CD14-positive monocyte (primary cell): ENCODE data around the gene ZIC5. TPM values are rescaled to one million over a fixed set of nuclear protein-coding genes. Genes with fewer than 3 reads are reported as not detected.
A peak's percentile ranks its signal among the peaks of the same experiment; 100 is the strongest.

Source experiments
- DNase-seq, 3 donors: peaks; one replicate each; pipeline ENCODE4 v3.0.0-alpha.2; 2011 to 2022
- H2AFZ ChIP-seq: 2 replicates; pipeline ENCODE4 v1.6.0; 2012; ENCODE audit warnings: mild to moderate bottlenecking, low read depth, low read length, inconsistent platforms; ENCODE audit not compliant: insufficient read depth, poor library complexity, severe bottlenecking
- H3K27ac ChIP-seq, 2 donors: 1 replicate in 1 of 2; 2 replicates in 1 of 2; pipeline ENCODE4 v1.5.1; 2012 to 2013; ENCODE audit warnings: low read length in 2 of 2, control low read depth in 1 of 2, inconsistent platforms in 1 of 2, low read depth in 1 of 2, mild to moderate bottlenecking in 1 of 2
- H3K27me3 ChIP-seq, 2 donors: one replicate each; pipeline versions ENCODE4 v1.6.0 to v1.6.1; 2011 to 2013; ENCODE audit warnings: low read length in 2 of 2; ENCODE audit not compliant: control insufficient read depth in 2 of 2, insufficient read depth in 2 of 2
- H3K36me3 ChIP-seq, 2 donors: replicated peaks in 1 of 2; 1 replicate in 1 of 2; 2 replicates in 1 of 2; pipeline versions ENCODE4 v1.5.1 to v1.6.1; 2012 to 2013; ENCODE audit warnings: low read length in 2 of 2, control low read depth in 1 of 2, inconsistent platforms in 1 of 2, mild to moderate bottlenecking in 1 of 2; ENCODE audit not compliant: insufficient read depth in 2 of 2, control insufficient read depth in 1 of 2
- H3K4me1 ChIP-seq, 2 donors: 1 replicate in 1 of 2; 2 replicates in 1 of 2; pipeline versions ENCODE4 v1.5.1 to v1.6.1; 2012 to 2013; ENCODE audit warnings: low read length in 2 of 2, control low read depth in 1 of 2, inconsistent platforms in 1 of 2, mild to moderate bottlenecking in 1 of 2, moderate library complexity in 1 of 2; ENCODE audit not compliant: insufficient read depth in 2 of 2, control insufficient read depth in 1 of 2
- H3K4me2 ChIP-seq: replicated peaks from 2 replicates; pipeline ENCODE3; 2012; ENCODE audit warnings: low read length, moderate library complexity, mild to moderate bottlenecking; ENCODE audit not compliant: poor library complexity, severe bottlenecking; ENCODE audit errors: extremely low read depth
- H3K4me3 ChIP-seq, 3 experiments: fragments of 200-600 bp in 1 of 3; sonication (generic) in 1 of 3; replicated peaks in 1 of 3; 1 replicate in 2 of 3; 2 replicates in 1 of 3; pipeline ENCODE4 v1.5.1; 2011 to 2013; ENCODE audit warnings: low read length in 3 of 3, mild to moderate bottlenecking in 3 of 3, control low read depth in 2 of 3, low read depth in 2 of 3, inconsistent platforms in 1 of 3, moderate library complexity in 1 of 3
- H3K79me2 ChIP-seq: 2 replicates; pipeline ENCODE4 v1.6.0; 2012; ENCODE audit warnings: mild to moderate bottlenecking, control low read depth, inconsistent platforms, low read length, moderate library complexity; ENCODE audit not compliant: insufficient read depth
- H3K9ac ChIP-seq: 2 replicates; pipeline ENCODE4 v1.6.0; 2017; ENCODE audit warnings: low read length, mild to moderate bottlenecking; ENCODE audit not compliant: insufficient read depth, poor library complexity, severe bottlenecking
- H3K9me3 ChIP-seq, 2 donors: replicated peaks in 1 of 2; 1 replicate in 1 of 2; 2 replicates in 1 of 2; pipeline versions ENCODE4 v1.5.1 to v1.6.1; 2012 to 2013; ENCODE audit warnings: low read length in 2 of 2, control low read depth in 1 of 2; ENCODE audit not compliant: control insufficient read depth in 1 of 2, insufficient read depth in 1 of 2
- H4K20me1 ChIP-seq: 2 replicates; pipeline ENCODE4 v1.6.0; 2012; ENCODE audit warnings: mild to moderate bottlenecking, low read length, control low read depth, moderate library complexity; ENCODE audit not compliant: insufficient read depth
- H3K27ac Mint-ChIP-seq, 7 donors: one replicate each; pipeline ENCODE4 v1.8.0; 2020; ENCODE audit warnings: mild to moderate bottlenecking in 7 of 7, mixed read lengths in 7 of 7, moderate library complexity in 6 of 7, inconsistent platforms in 2 of 7
- H3K27me3 Mint-ChIP-seq, 3 donors: one replicate each; pipeline ENCODE4 v1.8.0; 2021 to 2022; ENCODE audit warnings: low read depth in 3 of 3, mild to moderate bottlenecking in 3 of 3, mixed read lengths in 3 of 3, moderate library complexity in 3 of 3, inconsistent platforms in 1 of 3
- H3K36me3 Mint-ChIP-seq, 2 donors: one replicate each; pipeline ENCODE4 v1.8.0; 2020; ENCODE audit warnings: mixed read lengths in 2 of 2, inconsistent platforms in 1 of 2, mild to moderate bottlenecking in 1 of 2
- H3K4me1 Mint-ChIP-seq: one replicate; pipeline ENCODE4 v1.8.0; 2020; ENCODE audit warnings: mild to moderate bottlenecking, mixed read lengths
- H3K4me3 Mint-ChIP-seq, 2 donors: one replicate each; pipeline ENCODE4 v1.8.0; 2020; ENCODE audit warnings: mild to moderate bottlenecking in 2 of 2, mixed read lengths in 2 of 2, moderate library complexity in 1 of 2
- H3K9me3 Mint-ChIP-seq, 7 donors: one replicate each; pipeline ENCODE4 v1.8.0; 2020 to 2022; ENCODE audit warnings: mixed read lengths in 7 of 7, mild to moderate bottlenecking in 6 of 7, moderate library complexity in 6 of 7, inconsistent platforms in 2 of 7
- CTCF ChIP-seq: fragments of 200-600 bp; IDR thresholded peaks from one replicate; pipeline ENCODE4 v1.8.0; 2022; ENCODE audit warnings: antibody characterized with exemption, mild to moderate bottlenecking
- WGBS: methylation state at CpG from one replicate; pipeline ENCODE4 v1.1.5; 2013; ENCODE audit warnings: missing lambda C conversion rate; ENCODE audit not compliant: insufficient coverage; 5-methylcytosine and 5-hydroxymethylcytosine counted together
- intact Hi-C, 2 donors: fragments of 100-400 bp; cut with micrococcal nuclease; formaldehyde crosslinking; loops; one replicate each; pipeline versions ENCODE4 v1.15.0 to v1.15.1; 2023
- polyA plus RNA-seq, 3 donors: library from polyadenylated mRNA; depleted of rRNA in 1 of 3; unstranded in 2 of 3; stranded (reverse) in 1 of 3; fragments of 300-500 nt in 2 of 3; fragments of >200 nt in 1 of 3; fragmentation: Illumina TruSeq in 2 of 3; gene quantifications; 1 replicate in 2 of 3; 2 replicates in 1 of 3; pipeline ENCODE4 v1.2.3, GENCODE V29; 2012 to 2021

ZIC5 gene
- polyA plus RNA-seq, 3 donors = not detected

- Mint-ChIP-seq H3K27me3 (peaks cover 81 to 92% (median 82%) of the 10 kb centered on the region in 3 donors), H3K36me3 (peaks cover 5 to 12% of the 10 kb centered on the region in 2 donors), H3K4me3 (peak overlapping the region in 1 of 2 donors; percentile 83), H3K4me1 (peaks cover 16% of the 10 kb centered on the region), H3K9me3 (peaks cover 0 to 44% (median 18%) of the 10 kb centered on the region in 7 donors), H3K27ac (no peak overlapping the region)
- Histone ChIP-seq H3K4me3 (no peak overlapping the region), H3K36me3 (no peaks in the 10 kb centered on the region), H3K9ac (no peak overlapping the region), H3K27ac (no peak overlapping the region), H3K79me2 (no peaks in the 10 kb centered on the region), H3K4me1 (peaks cover 2 to 10% of the 10 kb centered on the region in 2 donors), H3K4me2 (no peak overlapping the region), H4K20me1 (no peaks in the 10 kb centered on the region), H3K27me3 (peaks cover 83 to 88% of the 10 kb centered on the region in 2 donors), H3K9me3 (peaks cover 8 to 50% of the 10 kb centered on the region in 2 donors), H2AFZ (no peak overlapping the region)
- intact Hi-C loops = no loop called here
- TF ChIP-seq CTCF = no peak
- no peak for DNase-seq
- 2% methylated on average over 109 of the region's 118 CpGs for WGBS
Observed at GRCh38 chr13:99970651-99971575, 654 bp downstream of the ZIC5 start.

- Histone ChIP-seq H3K4me1 (peaks cover 2 to 10% of the 10 kb centered on the region in 2 donors), H4K20me1 (no peaks in the 10 kb centered on the region), H3K9me3 (peaks cover 6 to 48% of the 10 kb centered on the region in 2 donors), H2AFZ (no peak overlapping the region), H3K9ac (no peak overlapping the region), H3K27ac (no peak overlapping the region), H3K4me2 (peak overlapping the region; percentile 39), H3K36me3 (no peaks in the 10 kb centered on the region), H3K27me3 (peaks cover 80 to 88% of the 10 kb centered on the region in 2 donors), H3K79me2 (no peaks in the 10 kb centered on the region), H3K4me3 (peak overlapping the region in 1 of 3 experiments; percentile 17)
- intact Hi-C loops = no loop called here
- H3K4me1 Mint-ChIP-seq = peaks cover 16% of the 10 kb centered on the region
- peaks cover 80 to 91% (median 82%) of the 10 kb centered on the region in 3 donors for H3K27me3 Mint-ChIP-seq
- H3K36me3 Mint-ChIP-seq = peaks cover 5 to 11% of the 10 kb centered on the region in 2 donors
- H3K4me3 Mint-ChIP-seq = peak overlapping the region; percentile 57 to 87
- TF ChIP-seq CTCF = no peak
- peaks cover 0 to 39% (median 15%) of the 10 kb centered on the region in 7 donors for H3K9me3 Mint-ChIP-seq
- peak in 1 of 3 donors; percentile 49 for DNase-seq
- H3K27ac Mint-ChIP-seq = no peak overlapping the region
- under 1% methylated on average over 70 of the region's 79 CpGs for WGBS
Observed at GRCh38 chr13:99969919-99970650, 1.5 kb downstream of the ZIC5 start.
